Central memory CD8-positive, alpha-beta T cell (primary cell): ENCODE data around the gene FOXF1.

Experiments used
- ATAC-seq: fragments of 150-1000 bp; cut with Tn5 transposase; replicated peaks from 2 replicates; pipeline ENCODE4 v1.10.0; 2022; ENCODE audit warnings: mild to moderate bottlenecking, moderate FRiP score, moderate number of reproducible peaks; ENCODE audit not compliant: poor library complexity, severe bottlenecking; ENCODE audit errors: extremely low read depth
- DNase-seq, 2 donors: peaks; one replicate each; pipeline ENCODE4 v3.0.0; 2021; ENCODE audit warnings: low spot score in 2 of 2
- H3K27ac Mint-ChIP-seq: one replicate; pipeline ENCODE4 v1.8.0; 2022; ENCODE audit warnings: low read depth, mild to moderate bottlenecking, moderate library complexity, mixed read lengths
- H3K27me3 Mint-ChIP-seq: one replicate; pipeline ENCODE4 v1.8.0; 2022; ENCODE audit warnings: mixed read lengths
- H3K36me3 Mint-ChIP-seq: one replicate; pipeline ENCODE4 v1.8.0; 2022; ENCODE audit warnings: mild to moderate bottlenecking, moderate library complexity, mixed read lengths; ENCODE audit not compliant: insufficient read depth
- H3K4me1 Mint-ChIP-seq: one replicate; pipeline ENCODE4 v1.8.0; 2022; ENCODE audit warnings: mixed read lengths
- H3K4me3 Mint-ChIP-seq: one replicate; pipeline ENCODE4 v1.8.0; 2022; ENCODE audit warnings: mild to moderate bottlenecking, moderate library complexity, mixed read lengths
- H3K9me3 Mint-ChIP-seq: one replicate; pipeline ENCODE4 v1.8.0; 2022; ENCODE audit warnings: mixed read lengths

FOXF1 gene

GRCh38 chr16:86495357-86495701 lies 15.0 kb upstream of the FOXF1 start:
- H3K4me1 Mint-ChIP-seq = no peaks in the 10 kb centered on the region
- no peak overlapping the region for H3K27ac Mint-ChIP-seq
- no peak overlapping the region for H3K4me3 Mint-ChIP-seq
- peaks cover 93% of the 10 kb centered on the region for H3K27me3 Mint-ChIP-seq
- no peak for DNase-seq
- peaks cover 2% of the 10 kb centered on the region for H3K36me3 Mint-ChIP-seq
- H3K9me3 Mint-ChIP-seq = no peaks in the 10 kb centered on the region
- no peak for ATAC-seq

- no peaks in the 10 kb centered on the region for H3K9me3 Mint-ChIP-seq
- DNase-seq (no peak), ATAC-seq (no peak)
- H3K4me1 Mint-ChIP-seq = no peaks in the 10 kb centered on the region
- H3K27ac Mint-ChIP-seq = no peak overlapping the region
- peaks cover 93% of the 10 kb centered on the region for H3K27me3 Mint-ChIP-seq
- H3K36me3 Mint-ChIP-seq = peaks cover 2% of the 10 kb centered on the region
- no peak overlapping the region for H3K4me3 Mint-ChIP-seq
Observed at GRCh38 chr16:86495756-86496261, 14.5 kb upstream of the FOXF1 start.

GRCh38 chr16:86496262-86496928 lies 13.9 kb upstream of the FOXF1 start:
- Mint-ChIP-seq H3K4me1 (no peaks in the 10 kb centered on the region), H3K36me3 (peaks cover 2% of the 10 kb centered on the region), H3K27me3 (peaks cover 93% of the 10 kb centered on the region), H3K4me3 (no peak overlapping the region), H3K27ac (no peak overlapping the region), H3K9me3 (no peaks in the 10 kb centered on the region)
- DNase-seq (no peak), ATAC-seq (no peak)

DNA sequence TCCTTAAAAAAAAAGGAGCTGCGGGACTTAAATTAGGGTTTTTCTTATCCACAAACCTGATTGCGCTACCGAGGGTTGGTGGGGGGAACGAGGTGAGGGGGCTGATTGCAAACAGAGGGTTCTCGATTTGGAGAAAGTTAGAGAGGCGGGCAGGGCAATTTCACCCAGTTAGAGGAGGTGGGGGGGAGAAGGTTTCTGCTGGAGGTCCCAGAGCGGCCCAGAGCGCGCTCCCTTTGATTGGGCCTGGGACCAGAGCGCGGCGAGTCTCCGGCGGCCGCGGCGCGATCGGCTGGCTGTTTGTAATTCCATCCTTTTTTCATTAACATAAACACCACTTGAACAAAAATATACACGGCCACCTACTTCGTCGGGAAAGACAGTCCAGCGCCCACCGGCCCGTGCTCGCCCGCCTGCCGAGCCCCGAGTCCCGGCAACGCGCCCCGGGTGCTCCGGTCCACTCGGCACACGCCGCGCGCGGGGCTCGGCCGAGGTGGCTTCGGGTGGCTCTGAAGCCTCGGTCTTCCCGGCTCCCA lies 13.3 kb upstream of the FOXF1 start:
- no peak overlapping the region for H3K27ac Mint-ChIP-seq
- peaks cover 93% of the 10 kb centered on the region for H3K27me3 Mint-ChIP-seq
- no peaks in the 10 kb centered on the region for H3K4me1 Mint-ChIP-seq

DNA sequence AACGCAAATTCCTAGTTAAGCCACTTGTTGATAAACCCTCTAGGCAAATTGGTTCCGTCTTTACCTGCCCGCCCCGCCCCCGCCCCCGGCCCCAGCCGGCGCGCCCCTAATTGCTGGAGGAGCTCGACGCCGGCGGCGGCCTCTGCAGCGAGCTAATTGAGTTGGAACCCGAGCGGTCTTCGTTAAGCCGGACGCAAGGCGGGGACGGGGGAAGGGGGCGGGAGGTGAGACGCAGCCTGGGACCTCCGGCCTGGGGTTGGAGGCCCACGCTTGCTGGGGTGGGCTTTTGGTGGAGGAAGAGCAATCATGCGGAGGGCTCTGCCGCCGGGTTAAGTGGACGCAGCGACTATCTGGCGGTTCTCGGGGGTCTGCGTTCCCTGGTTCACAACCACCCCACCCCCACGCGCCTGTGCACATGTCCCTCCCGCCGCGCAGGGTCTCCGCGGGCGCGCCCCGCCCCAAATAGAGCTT lies 12.7 kb upstream of the FOXF1 start:
- no peaks in the 10 kb centered on the region for H3K9me3 Mint-ChIP-seq
- DNase-seq = no peak
- H3K36me3 Mint-ChIP-seq = peaks cover 2% of the 10 kb centered on the region
- H3K27me3 Mint-ChIP-seq = peaks cover 93% of the 10 kb centered on the region
- H3K4me1 Mint-ChIP-seq = no peaks in the 10 kb centered on the region
- no peak overlapping the region for H3K4me3 Mint-ChIP-seq
- no peak overlapping the region for H3K27ac Mint-ChIP-seq
- no peak for ATAC-seq

More for the DNA sequence above, 13.3 kb upstream of the FOXF1 start:
- DNase-seq (no peak), ATAC-seq (no peak)
- H3K36me3 Mint-ChIP-seq = peaks cover 2% of the 10 kb centered on the region
- no peak overlapping the region for H3K4me3 Mint-ChIP-seq
- H3K9me3 Mint-ChIP-seq = no peaks in the 10 kb centered on the region

- Mint-ChIP-seq H3K27ac (no peak overlapping the region), H3K27me3 (peaks cover 93% of the 10 kb centered on the region), H3K36me3 (peaks cover 2% of the 10 kb centered on the region), H3K4me1 (no peaks in the 10 kb centered on the region), H3K9me3 (no peaks in the 10 kb centered on the region), H3K4me3 (no peak overlapping the region)
- ATAC-seq = no peak
- DNase-seq = no peak
Observed at GRCh38 chr16:86498155-86498670, 12.1 kb upstream of the FOXF1 start.

DNA sequence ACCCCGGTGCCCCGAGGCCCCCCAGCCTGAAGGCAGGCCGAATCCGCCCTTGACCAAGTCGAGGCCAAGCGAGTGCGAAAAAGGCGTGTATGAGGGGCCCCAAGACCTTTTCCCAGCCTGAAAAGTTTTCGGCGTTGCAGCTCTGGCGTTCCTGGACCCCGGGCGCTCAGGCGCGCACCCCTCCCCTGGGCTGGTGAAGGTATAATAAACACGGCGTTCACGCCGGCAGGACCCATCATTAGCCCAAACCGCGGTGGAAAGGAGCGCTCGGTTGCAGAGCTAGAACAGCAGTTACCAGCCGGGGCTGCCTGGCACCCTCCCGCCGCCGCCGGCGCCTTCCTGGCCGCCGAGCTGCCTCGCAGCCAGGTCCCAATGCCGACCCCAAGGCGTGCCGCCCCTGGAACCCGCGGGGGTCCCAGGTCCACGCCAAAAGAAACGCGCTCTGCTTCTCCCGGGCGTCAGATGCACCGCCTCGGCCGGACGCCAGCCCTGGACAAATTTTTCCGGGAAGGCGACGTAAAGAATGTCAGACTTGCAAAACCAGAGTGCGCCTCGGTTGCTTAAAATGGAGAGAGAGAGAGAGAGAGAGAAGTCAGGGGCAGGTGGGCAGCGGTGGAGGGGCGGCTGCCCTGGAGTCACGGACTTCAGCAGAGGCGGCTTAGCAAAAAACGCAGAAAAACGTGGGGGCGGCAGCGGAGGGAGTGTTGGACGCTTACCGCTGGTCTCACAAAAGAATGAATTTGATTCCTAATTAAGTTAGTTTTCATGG lies 11.5 kb upstream of the FOXF1 start:
- no peak overlapping the region for H3K27ac Mint-ChIP-seq
- peaks cover 93% of the 10 kb centered on the region for H3K27me3 Mint-ChIP-seq

GRCh38 chr16:86499440-86499786 lies 10.9 kb upstream of the FOXF1 start:
- DNase-seq = no peak
- H3K4me1 Mint-ChIP-seq = no peaks in the 10 kb centered on the region
- H3K27ac Mint-ChIP-seq = no peak overlapping the region
- no peak overlapping the region for H3K4me3 Mint-ChIP-seq
- no peaks in the 10 kb centered on the region for H3K9me3 Mint-ChIP-seq
- H3K36me3 Mint-ChIP-seq = peaks cover 2% of the 10 kb centered on the region
- no peak for ATAC-seq
- H3K27me3 Mint-ChIP-seq = peaks cover 93% of the 10 kb centered on the region

More for the DNA sequence above, 11.5 kb upstream of the FOXF1 start:
- no peaks in the 10 kb centered on the region for H3K9me3 Mint-ChIP-seq
- DNase-seq = no peak
- H3K4me3 Mint-ChIP-seq = no peak overlapping the region
- no peak for ATAC-seq
- H3K4me1 Mint-ChIP-seq = no peaks in the 10 kb centered on the region
- H3K36me3 Mint-ChIP-seq = peaks cover 2% of the 10 kb centered on the region

GRCh38 chr16:86499889-86500707 lies 10.2 kb upstream of the FOXF1 start:
- ATAC-seq = no peak
- Mint-ChIP-seq H3K27me3 (peaks cover 94% of the 10 kb centered on the region), H3K4me3 (no peak overlapping the region), H3K9me3 (no peaks in the 10 kb centered on the region), H3K4me1 (no peaks in the 10 kb centered on the region), H3K36me3 (peaks cover 2% of the 10 kb centered on the region), H3K27ac (no peak overlapping the region)
- no peak for DNase-seq

DNA sequence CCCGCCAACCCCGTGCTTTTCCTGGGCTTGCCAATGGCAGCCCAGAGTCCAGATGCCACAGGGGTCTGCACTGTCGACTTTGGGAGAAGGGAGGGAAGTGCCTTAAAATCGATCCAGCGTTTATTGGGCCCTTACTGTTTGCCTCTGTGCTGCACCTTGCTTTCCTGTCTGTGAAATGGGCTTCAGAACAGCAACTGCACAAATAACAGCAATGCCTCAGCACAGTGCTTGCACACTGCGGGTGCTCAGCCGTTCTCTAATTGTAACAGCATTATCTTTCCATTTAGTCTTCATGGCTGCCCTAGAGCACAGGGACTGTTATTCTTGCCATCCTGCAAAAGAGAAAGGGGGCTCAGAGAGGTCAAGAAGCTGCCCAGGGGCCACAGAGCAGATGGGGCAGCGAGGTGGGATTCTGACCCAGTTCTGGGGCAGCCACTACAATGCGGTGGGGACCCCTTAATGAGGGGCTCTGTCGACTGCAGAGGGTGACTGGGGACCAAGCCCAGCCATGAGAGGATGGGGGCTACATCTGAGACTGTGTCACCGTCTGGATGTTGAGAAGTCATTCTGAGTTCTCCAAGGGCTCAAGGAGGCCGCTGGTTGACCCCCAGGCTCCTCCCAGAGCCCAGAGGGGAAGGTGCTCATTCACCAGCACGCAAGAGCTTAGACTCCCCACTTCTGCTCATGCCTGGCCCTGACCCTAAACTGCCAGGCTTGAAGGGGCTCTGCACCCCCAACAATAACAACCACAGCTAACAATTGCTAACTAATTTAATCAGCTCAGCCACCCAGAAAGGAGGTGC lies 9.4 kb upstream of the FOXF1 start:
- DNase-seq = no peak
- no peaks in the 10 kb centered on the region for H3K9me3 Mint-ChIP-seq
- H3K4me3 Mint-ChIP-seq = no peak overlapping the region
- H3K4me1 Mint-ChIP-seq = peaks cover 2% of the 10 kb centered on the region
- peaks cover 94% of the 10 kb centered on the region for H3K27me3 Mint-ChIP-seq
- no peak overlapping the region for H3K27ac Mint-ChIP-seq
- peaks cover 4% of the 10 kb centered on the region for H3K36me3 Mint-ChIP-seq
- no peak for ATAC-seq

- Mint-ChIP-seq H3K9me3 (no peaks in the 10 kb centered on the region), H3K27me3 (peaks cover 95% of the 10 kb centered on the region), H3K27ac (no peak overlapping the region), H3K4me3 (no peak overlapping the region), H3K36me3 (peaks cover 4% of the 10 kb centered on the region), H3K4me1 (peaks cover 7% of the 10 kb centered on the region)
- ATAC-seq (no peak), DNase-seq (no peak)
Observed at GRCh38 chr16:86501989-86502855, 8.1 kb upstream of the FOXF1 start.
